ENCODE data around the gene PLEKHA6. TPM values are rescaled to one million over a fixed set of nuclear protein-coding genes. Genes with fewer than 3 reads are reported as not detected.

PLEKHA6 gene, protein sequence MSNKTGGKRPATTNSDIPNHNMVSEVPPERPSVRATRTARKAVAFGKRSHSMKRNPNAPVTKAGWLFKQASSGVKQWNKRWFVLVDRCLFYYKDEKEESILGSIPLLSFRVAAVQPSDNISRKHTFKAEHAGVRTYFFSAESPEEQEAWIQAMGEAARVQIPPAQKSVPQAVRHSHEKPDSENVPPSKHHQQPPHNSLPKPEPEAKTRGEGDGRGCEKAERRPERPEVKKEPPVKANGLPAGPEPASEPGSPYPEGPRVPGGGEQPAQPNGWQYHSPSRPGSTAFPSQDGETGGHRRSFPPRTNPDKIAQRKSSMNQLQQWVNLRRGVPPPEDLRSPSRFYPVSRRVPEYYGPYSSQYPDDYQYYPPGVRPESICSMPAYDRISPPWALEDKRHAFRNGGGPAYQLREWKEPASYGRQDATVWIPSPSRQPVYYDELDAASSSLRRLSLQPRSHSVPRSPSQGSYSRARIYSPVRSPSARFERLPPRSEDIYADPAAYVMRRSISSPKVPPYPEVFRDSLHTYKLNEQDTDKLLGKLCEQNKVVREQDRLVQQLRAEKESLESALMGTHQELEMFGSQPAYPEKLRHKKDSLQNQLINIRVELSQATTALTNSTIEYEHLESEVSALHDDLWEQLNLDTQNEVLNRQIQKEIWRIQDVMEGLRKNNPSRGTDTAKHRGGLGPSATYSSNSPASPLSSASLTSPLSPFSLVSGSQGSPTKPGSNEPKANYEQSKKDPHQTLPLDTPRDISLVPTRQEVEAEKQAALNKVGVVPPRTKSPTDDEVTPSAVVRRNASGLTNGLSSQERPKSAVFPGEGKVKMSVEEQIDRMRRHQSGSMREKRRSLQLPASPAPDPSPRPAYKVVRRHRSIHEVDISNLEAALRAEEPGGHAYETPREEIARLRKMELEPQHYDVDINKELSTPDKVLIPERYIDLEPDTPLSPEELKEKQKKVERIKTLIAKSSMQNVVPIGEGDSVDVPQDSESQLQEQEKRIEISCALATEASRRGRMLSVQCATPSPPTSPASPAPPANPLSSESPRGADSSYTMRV
- total RNA-seq (2014; rRNA removed; shearing (Covaris generic)): 0.07 and 0.14 TPM in 2 replicates
- 0.08 and 0.13 TPM in 2 replicates for polyA plus RNA-seq (2014; cell fraction: nucleus; rRNA removed)

DNA sequence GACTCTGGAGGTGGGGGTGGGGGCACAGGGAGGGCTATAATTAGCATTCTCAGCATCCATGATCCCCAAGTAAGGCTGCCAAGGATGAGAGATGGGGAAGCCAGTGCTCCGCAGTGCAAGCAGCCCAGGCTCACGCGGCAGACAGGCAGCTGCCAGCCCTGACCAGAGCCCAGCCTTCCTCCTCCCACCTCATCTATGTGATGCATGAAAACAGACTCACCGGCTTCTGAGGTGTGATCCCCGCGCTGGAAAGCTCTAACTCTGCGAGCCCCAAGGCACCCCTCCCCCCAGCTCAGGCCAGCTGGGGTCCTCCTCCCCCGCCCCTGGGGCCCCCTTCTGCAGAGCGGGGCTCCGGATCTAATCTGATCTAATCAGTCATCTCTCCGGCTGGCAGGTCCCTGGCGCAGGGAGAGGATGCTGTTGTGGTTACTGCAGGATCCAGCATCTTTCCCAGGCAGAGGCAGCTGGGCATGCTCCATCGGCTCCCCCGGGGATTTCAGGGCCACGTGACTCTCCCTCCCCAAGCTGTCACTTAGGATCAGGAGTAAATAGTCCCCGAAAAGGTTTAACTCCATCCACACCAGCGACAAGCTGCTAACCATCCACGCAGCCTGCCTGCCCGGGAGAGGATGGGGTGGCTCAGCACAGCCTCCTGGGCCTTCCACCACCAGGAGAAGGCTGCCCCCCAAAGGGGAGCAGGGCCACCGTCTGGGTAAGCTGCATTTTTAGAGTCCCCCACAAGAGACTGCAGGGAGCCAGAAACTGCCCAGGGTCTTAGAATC is at the start of gene PLEKHA6:
TSS of gene PLEKHA6 (minus strand) at position 456 of the 782 bp plus-strand sequence. CDS start 86,202 bp downstream, outside the sequence.
- no peak for DNase-seq (ENCODE audit: extremely low read depth, low read depth)

DNA sequence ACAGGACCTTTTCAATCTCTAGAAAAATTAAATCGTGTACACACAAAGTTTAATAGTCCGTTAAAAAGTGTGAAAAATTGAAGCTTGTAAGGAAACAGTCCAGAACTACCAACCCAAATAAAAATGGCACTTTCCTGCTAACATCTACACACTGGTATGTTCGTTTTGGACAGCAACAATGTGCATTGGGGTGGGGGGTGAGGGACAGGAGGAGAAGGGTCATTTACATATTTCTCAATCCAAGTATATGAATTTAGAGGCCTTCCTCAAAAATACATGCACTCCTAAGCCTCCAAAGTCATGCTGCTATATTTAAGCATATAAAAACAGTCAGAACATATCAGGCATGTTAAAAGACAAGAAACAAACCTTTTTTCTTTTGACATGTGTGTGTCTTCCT is 49.4 kb upstream of the PLEKHA6 start:
- no peak for DNase-seq (ENCODE audit: extremely low read depth, low read depth)

DNA sequence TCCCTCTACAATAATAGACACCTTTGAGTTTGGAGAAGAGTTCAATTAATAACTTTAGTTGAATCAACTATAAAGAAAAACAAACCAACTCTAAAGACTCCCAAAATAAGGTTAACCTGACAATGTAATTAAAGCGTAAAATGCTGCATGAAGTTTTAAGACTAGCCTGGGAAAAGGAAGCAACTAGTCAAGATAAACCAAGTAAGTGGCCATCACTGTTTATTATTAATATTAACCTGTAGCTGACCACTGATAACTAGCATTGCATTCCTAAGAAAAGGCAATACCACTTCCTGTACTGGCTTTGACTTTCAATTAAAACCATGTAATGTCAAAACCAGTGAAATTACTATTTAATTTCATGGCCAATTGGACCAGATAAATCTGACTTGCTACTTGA is 48.9 kb upstream of the PLEKHA6 start:
- no peak for DNase-seq (ENCODE audit: extremely low read depth, low read depth)

DNA sequence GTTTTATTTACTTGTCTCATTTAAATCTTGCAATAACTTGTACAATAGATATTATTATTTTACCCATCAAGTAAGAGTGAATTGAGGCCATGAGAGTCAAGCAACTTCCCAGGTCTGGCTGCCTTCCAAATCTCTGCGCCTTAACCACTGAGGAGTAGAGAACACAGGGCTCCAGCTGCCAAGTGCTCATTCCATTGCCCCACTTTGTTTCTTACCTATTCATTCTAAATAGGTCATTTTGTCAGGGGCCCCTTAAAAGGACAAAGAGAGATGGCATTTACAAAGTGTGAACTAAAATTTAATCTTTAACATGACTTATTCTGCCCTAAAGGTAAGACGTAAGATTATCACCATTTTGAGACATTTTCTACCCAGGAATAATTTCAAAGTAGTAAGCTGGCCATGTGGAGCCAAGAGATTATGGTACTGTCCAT is 48.4 kb upstream of the PLEKHA6 start:
- DNase-seq (ENCODE audit: extremely low read depth, low read depth): peak; percentile 54

DNA sequence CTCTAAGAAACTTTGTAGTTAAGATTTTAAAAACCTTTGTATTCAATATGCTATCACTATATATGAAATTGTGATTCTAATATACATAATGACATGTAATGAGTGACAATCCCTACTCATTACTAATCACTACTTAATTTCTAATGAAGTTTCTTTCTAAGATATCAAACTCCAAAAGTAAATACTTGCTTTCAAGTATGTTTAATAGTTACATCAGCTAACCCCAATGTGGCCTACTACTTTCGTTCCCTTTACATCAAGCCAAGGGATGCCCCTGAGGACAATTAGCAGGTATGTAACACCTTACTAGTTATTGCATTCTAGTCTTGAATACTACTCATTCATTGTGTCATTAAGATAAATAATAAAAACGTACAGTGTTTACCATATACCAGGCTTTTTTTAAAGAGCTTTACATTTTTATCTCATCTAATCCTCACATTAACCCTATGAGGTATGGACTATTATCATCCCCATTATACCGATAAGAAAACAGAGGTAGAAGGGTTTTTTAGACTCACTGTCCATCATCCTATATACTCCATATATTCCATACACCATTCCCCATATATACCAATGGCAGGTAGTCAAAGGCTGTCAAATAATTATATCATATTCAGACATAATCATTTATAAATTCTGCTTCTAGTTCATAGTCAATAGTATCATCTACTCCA is 47.7 kb upstream of the PLEKHA6 start:
- no peak for DNase-seq (ENCODE audit: extremely low read depth, low read depth)

DNA sequence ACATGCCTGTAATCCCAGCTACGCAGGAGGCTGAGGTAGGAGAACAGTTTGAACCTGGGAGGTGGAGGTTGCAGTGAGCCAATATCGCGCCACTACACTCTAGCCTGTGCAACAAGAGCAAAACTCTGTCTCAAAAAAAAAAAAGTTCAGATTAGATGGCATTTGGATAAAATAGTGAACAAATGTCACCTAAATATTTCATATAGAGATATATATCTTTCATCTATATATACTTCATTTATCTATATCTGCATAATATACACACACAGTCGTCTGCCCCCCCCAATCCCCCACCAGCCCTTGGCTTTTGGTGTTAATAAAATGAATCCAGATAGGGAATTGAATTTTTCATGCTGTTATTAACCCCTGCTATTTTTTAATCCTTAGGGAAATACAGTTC is 46.9 kb upstream of the PLEKHA6 start:
- no peak for DNase-seq (ENCODE audit: extremely low read depth, low read depth)

DNA sequence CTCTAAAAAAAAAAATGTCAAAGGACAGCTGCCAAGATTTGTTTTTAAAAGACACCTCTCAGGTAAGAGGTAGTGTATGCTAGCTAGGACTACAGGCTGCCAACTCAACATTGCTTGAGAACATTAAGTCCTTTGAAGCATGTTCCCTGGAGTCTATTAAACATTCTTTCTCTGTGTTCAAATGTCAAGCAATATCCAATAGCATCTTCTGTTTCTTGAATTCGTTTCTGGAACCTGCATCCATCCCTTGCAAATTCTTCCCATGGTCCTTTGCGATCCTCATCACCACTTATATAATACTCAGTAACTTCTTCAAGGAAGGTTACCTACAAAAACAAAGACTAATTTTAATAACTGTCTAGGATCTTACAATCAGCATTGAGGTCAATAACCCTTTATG is 46.3 kb upstream of the PLEKHA6 start:
- DNase-seq (ENCODE audit: extremely low read depth, low read depth): no peak

DNA sequence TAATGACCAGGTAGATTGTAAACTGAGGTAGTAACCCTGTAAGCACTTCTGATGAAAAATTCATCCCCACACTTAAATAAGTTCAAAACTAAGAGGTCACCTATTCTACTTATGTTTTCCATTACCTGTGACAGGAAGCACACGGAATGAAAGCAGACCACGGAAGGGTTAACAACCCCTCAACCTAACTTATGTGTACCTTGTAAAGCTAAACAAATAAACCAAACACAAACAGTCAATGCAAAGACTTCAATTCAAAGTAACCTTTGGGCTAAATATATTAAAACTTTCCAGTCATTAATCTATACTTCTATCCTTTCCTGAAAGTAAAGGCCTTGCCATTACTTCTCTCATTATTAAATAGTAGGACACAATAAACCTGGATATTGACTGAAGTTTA is 44.9 kb upstream of the PLEKHA6 start:
- no peak for DNase-seq (ENCODE audit: extremely low read depth, low read depth)

DNA sequence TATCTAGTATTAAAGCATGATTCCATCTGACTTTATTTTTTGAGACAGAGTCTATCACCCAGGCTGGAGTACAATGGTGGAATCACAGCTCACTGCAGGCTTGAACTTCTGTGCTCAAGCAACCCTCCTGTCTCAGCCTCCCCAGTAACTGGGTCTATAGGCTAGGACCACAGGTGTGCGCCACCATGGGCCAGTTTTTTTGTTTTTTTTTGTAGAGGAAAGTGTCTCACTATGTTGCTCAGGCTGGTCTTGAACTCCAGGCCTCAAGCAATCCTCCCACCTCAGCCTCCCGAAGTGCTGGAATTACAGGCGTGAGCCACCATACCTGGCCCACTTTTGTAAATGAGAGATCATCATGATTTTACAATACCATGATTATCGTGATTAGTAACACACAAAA is 42.7 kb upstream of the PLEKHA6 start:
- DNase-seq (ENCODE audit: extremely low read depth, low read depth): no peak

DNA sequence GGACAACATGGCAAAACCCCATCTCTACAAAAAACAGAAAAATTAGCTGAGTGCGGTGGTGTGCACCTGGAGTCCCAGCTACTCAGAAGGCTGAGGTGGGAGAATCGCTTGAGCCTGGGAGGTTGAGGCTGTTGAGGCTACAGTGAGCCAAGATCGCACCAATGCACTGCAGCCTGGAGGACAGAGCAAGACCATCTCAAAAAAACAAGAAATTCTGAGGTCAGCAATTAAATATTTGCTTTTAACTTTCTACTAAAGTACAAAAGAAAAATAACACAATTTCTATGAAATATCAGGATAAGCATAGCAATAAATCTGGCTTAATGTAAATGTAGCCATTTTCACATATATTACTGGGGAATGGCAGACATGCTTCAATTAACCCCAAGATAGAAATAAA is 42.0 kb upstream of the PLEKHA6 start:
- no peak for DNase-seq (ENCODE audit: extremely low read depth, low read depth)

DNA sequence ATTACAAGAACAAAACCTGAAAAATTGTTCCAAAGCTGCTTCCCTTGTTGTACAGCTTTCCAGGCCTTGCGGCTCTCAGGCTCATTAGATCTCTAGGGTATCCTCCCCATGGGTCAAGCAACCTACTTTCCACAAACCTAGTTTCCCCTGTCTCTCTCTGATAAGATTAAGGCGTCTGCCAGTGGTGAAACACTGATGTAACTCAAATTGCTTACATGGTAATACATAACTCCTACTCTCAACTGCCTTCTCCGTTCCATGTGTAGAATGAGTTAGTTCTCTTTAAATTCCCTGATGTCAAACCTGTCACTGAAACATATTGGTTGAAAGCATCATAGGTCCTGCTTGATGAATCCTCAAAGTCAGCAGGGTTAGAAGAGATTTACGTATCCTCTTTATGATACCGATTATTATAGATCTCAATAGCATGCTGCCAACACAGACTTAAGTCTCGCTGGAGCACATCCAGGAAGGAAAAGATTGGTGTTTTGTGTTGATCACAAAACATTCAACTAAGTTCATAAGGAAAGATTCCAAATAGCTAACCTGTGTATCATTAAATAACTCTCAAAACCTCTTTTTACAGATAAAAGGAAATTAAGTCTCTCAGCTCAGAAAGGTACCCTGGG is 41.3 kb upstream of the PLEKHA6 start:
- no peak for DNase-seq (ENCODE audit: extremely low read depth, low read depth)

DNA sequence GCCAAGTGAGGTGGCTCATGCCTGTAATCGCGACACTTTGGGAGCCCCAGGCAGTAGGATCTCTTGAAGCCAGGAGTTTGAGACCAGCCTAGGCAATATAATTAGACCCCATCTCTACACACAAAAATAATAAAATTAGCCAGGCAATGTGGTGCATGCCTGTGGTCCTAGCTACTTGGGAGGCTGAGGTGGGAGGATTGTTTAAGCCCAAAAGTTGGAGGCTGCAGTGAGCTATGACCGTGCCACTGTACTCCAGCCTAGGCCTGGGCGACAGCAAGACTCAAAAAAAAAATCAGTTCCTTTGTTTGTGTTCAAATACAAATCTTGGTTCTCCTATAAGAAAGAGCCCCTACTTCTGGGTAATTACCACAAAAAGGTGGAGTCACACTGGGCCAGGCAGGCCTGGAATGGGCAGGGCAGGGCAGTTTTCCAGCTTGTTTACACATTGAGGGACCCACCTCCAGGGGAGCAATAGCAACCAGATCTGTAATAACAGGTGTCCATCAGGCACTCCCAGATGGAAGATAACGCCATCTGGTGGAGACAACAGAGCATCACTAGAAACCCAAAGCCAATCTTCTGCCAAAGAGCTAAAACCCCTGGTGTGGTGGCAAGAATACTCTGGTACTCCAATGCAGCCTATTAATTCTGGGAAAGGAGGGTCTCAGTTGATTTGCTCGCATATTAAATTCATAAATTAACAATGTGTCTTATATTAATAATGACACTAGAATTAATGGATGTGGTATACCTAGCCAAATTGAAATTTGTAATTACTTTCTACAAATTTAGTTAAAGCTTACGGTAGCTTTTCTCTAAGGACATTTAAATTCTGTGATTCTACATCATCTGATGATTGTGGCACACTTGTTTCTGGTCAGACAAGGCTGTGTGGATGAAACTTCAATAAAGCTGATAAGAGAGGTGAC is 38.7 kb upstream of the PLEKHA6 start:
- peak; percentile 88 for DNase-seq (ENCODE audit: extremely low read depth, low read depth)

DNA sequence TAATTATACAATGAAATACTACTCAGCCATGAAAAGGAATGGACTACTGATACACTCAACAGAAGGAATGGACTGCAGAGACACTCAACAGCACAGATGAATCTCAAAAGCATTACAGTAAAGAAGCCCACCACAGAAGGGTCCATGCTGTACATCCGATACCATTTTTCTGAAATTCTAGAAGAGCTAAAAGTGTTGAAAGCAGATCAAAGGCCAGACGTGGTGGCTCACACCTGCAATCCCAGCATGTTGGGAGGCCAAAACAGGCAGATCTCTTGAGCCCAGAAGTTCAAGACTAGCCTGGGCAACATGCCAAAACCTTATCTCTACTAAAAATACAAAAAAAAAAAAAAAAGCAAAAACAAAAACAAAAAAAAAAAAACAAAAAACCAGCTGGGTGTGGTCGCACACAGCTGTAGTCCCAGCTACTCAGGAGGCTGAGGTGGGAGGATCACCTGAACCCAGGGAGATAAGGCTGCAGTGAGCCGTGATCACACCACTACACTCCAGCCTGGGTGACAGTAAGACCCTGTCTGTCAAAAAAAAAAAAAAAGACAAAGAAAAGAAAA is 36.4 kb upstream of the PLEKHA6 start:
- DNase-seq (ENCODE audit: extremely low read depth, low read depth): no peak

DNA sequence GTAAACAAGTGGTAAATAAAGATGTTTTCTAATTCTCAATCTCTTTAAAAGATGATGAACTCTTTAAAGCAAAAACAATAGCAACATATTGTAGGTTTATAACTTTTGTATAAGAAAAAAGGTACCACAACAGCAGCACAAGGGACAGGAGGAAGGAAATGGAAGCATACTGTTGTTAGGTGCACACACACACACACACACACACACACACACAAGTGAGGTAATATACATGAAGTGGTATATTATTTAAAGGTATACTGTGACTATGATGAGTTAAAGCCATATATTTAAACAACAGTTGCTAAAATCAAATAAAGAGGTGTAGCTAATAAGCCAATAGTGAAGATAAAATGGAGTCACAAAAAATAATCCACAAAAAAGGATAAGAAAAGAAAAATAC is 31.9 kb upstream of the PLEKHA6 start:
- no peak for DNase-seq (ENCODE audit: extremely low read depth, low read depth)

DNA sequence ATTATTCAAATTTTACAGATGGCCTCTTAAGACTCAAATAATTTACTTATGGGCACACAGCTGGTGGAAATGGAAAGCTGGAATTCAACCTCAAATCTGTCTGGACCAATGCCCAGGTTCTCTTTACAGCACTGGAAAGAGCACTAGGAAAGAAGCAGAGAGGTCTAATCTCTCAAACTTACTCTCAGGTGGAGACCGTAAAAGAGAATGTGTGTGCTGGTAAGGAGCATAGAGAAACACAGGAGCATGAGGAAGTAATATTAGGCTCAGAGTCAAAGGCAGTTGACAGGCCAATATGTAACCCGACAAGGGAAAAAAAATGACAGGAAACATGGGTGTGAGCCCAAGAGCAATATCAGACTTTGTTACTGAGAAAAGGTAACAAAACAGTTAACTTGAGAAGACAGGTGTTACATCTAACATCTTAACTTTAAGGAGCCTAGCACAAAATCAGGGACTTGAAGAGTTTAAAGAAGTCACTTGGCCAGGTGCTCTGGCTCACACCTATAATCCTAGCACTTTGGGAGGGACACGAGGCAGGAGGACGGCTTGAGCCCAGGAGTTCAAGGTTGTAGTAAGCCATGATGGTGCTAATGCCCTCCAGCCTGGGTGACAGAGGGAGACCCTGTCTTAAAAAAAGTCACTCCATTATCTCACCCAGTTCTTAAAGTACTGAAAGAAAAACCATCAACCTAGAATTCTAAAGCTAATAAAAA is 31.2 kb upstream of the PLEKHA6 start:
- no peak for DNase-seq (ENCODE audit: extremely low read depth, low read depth)

DNA sequence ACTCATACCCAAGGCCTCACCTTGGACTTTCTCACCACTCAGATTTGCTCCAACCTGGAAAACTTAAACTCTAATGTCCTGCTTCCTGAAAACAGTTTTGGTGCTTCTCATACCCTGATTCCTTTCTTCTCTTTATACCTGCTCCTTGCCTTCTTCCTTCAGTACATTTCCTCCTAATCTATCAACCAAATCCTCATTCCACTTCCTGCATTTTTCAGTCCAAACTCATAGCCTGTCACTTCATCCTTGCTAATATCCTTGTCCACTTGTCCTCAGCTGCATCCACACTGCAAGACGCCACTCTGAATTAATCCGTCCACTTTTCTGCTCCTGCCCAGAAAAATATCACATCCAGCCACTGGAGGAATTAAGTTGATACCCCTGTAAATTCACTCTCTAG is 26.0 kb upstream of the PLEKHA6 start:
- no peak for DNase-seq (ENCODE audit: extremely low read depth, low read depth)

DNA sequence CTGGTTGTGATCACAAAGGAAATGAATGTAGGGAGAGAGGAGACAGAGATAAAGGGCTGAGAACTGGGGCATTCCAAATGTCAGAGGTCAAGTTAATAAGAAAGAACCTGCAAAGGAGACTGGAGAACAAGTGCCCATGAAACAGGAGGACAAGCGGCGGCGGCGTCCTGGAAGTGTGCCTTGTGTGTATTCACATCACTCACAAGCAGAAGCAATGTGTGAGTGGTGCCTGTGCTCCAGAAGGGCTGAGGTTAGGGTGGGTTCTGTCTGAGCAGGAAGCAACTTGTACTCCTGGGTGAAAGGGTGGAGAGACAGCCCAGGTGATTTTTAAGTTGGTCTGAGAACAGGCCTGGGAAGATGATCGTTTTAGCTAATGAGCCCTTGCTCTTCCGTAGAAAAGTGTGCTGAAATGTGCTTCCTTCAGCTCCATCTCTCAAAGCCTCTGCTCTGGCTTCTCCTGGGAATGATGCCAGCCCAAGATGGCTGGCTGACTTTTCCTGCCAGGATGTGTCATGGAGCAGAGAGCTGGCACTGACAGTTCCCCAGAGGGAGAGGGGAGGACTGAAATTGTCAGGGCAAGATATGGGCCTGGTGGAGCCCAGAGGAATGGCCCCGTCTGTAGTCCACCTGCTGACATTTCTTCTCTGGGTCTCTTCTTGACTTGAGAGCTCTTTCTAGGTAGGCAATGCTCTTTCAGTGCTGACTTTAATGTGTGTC is 25.1 kb upstream of the PLEKHA6 start:
- DNase-seq (ENCODE audit: extremely low read depth, low read depth): no peak

Measured in NCI-H460 (cell line).